B cell (primary cell): Measurements from ENCODE around the gene HOATZ. TPM values are rescaled to one million over a fixed set of nuclear protein-coding genes. Genes with fewer than 3 reads are reported as not detected.

Experiments used
- ATAC-seq: fragments of 200-7000 bp; cut with Tn5 transposase; one replicate; pipeline ENCODE4 v1.10.0; 2021; ENCODE audit warnings: low read depth, mild to moderate bottlenecking, moderate number of reproducible peaks, moderate library complexity
- CTCF ChIA-PET: fragments of 350-600 bp; sonication (Branson Sonifier 250); formaldehyde crosslinking; loops from one replicate; lab custom pipeline; 2021; ENCODE audit warnings: antibody characterized with exemption, inconsistent platforms; lab: Charles Lee
- POLR2A ChIA-PET: fragments of 350-600 bp; sonication (Branson Sonifier 250); formaldehyde crosslinking; loops from one replicate; lab custom pipeline; 2021; ENCODE audit warnings: antibody characterized with exemption; lab: Charles Lee
- DNase-seq: peaks from one replicate; pipeline ENCODE4 v3.0.0; 2013
- H2AFZ ChIP-seq: 2 replicates; pipeline ENCODE4 v1.6.1; 2012; ENCODE audit warnings: mild to moderate bottlenecking, low read depth, low read length; ENCODE audit not compliant: insufficient read depth, poor library complexity, severe bottlenecking
- H3K27ac ChIP-seq, 2 donors: 1 replicate in 1 of 2; 2 replicates in 1 of 2; pipeline ENCODE4 v1.5.1; 2012 to 2013; ENCODE audit warnings: low read length in 2 of 2, mild to moderate bottlenecking in 2 of 2, moderate library complexity in 1 of 2
- H3K27me3 ChIP-seq, 4 experiments: fragments of 200-600 bp in 1 of 4; sonication (generic) in 1 of 4; replicated peaks in 1 of 4; 1 replicate in 2 of 4; 2 replicates in 2 of 4; pipeline versions ENCODE4 v1.6.1 to v1.7.0; 2013 to 2016; ENCODE audit warnings: low read length in 3 of 4, mild to moderate bottlenecking in 2 of 4, mixed read lengths in 1 of 4, moderate library complexity in 1 of 4; ENCODE audit not compliant: insufficient read depth in 4 of 4, control insufficient read depth in 3 of 4; ENCODE audit errors: control extremely low read depth in 1 of 4
- H3K36me3 ChIP-seq, 2 experiments: replicated peaks in 1 of 2; 1 replicate in 1 of 2; 2 replicates in 1 of 2; pipeline versions ENCODE4 v1.6.1 to v1.7.1; 2013; ENCODE audit warnings: low read length in 1 of 2; ENCODE audit not compliant: insufficient read depth in 2 of 2, control insufficient read depth in 1 of 2; ENCODE audit errors: control extremely low read depth in 1 of 2, extremely low read depth in 1 of 2
- H3K4me1 ChIP-seq, 2 donors: fragments of 200-600 bp in 1 of 2; sonication (generic) in 1 of 2; 1 replicate in 1 of 2; 2 replicates in 1 of 2; pipeline versions ENCODE4 v1.5.1 to v1.6.1; 2013 to 2017; ENCODE audit warnings: low read length in 2 of 2; ENCODE audit not compliant: control insufficient read depth in 2 of 2, insufficient read depth in 2 of 2
- H3K4me2 ChIP-seq: replicated peaks from 2 replicates; pipeline ENCODE3; 2012; ENCODE audit warnings: mild to moderate bottlenecking, low read depth, low read length; ENCODE audit not compliant: poor library complexity, severe bottlenecking
- H3K4me3 ChIP-seq, 5 experiments: fragments of 200-600 bp in 1 of 5; sonication (generic) in 1 of 5; 1 replicate in 3 of 5; 2 replicates in 2 of 5; pipeline versions ENCODE4 v1.5.1 to v1.7.0; 2011 to 2016; ENCODE audit warnings: low read length in 4 of 5, mild to moderate bottlenecking in 4 of 5, low read depth in 2 of 5, control low read depth in 1 of 5, moderate library complexity in 1 of 5; ENCODE audit not compliant: insufficient read depth in 1 of 5; ENCODE audit errors: control extremely low read depth in 1 of 5, extremely low read depth in 1 of 5
- H3K79me2 ChIP-seq: fragments of 200-600 bp; sonication (generic); one replicate; pipeline ENCODE4 v1.6.0; 2016; ENCODE audit warnings: low read length; ENCODE audit not compliant: control insufficient read depth, insufficient read depth
- H3K9ac ChIP-seq: fragments of 200-600 bp; sonication (generic); 2 replicates; pipeline ENCODE4 v1.6.1; 2017; ENCODE audit warnings: mild to moderate bottlenecking, low read length, moderate library complexity
- H3K9me3 ChIP-seq, 3 donors: one replicate each; pipeline versions ENCODE4 v1.6.1 to v1.7.1; 2013; ENCODE audit warnings: low read length in 2 of 3; ENCODE audit not compliant: control insufficient read depth in 2 of 3, insufficient read depth in 1 of 3; ENCODE audit errors: control extremely low read depth in 1 of 3
- H4K20me1 ChIP-seq: 2 replicates; pipeline ENCODE4 v1.6.0; 2012; ENCODE audit warnings: mild to moderate bottlenecking, low read length; ENCODE audit not compliant: insufficient read depth, control insufficient read depth, poor library complexity, severe bottlenecking
- H3K27ac Mint-ChIP-seq: one replicate; pipeline ENCODE4 v1.8.0; 2021; ENCODE audit warnings: mixed read lengths
- H3K27me3 Mint-ChIP-seq: one replicate; pipeline ENCODE4 v1.8.0; 2021; ENCODE audit warnings: mixed read lengths
- H3K4me1 Mint-ChIP-seq: one replicate; pipeline ENCODE4 v1.8.0; 2021; ENCODE audit warnings: mixed read lengths
- H3K4me3 Mint-ChIP-seq: one replicate; pipeline ENCODE4 v1.8.0; 2021; ENCODE audit warnings: mixed read lengths
- H3K9me3 Mint-ChIP-seq: one replicate; pipeline ENCODE4 v1.8.0; 2022; ENCODE audit warnings: mixed read lengths; ENCODE audit not compliant: insufficient read depth
- CTCF ChIP-seq: fragments of 200-600 bp; IDR thresholded peaks from one replicate; pipeline ENCODE4 v1.8.0; 2022; ENCODE audit warnings: antibody characterized with exemption, mild to moderate bottlenecking
- EZH2 ChIP-seq: IDR thresholded peaks from 2 replicates; pipeline ENCODE4 v1.6.1; 2012; ENCODE audit warnings: borderline replicate concordance, low read depth, mild to moderate bottlenecking, moderate library complexity, low read length; ENCODE audit not compliant: insufficient read depth, poor library complexity, severe bottlenecking
- WGBS: methylation state at CpG from one replicate; pipeline ENCODE4 v1.1.5; 2013; ENCODE audit warnings: missing lambda C conversion rate; ENCODE audit not compliant: insufficient coverage; 5-methylcytosine and 5-hydroxymethylcytosine counted together
- intact Hi-C: fragments of 100-400 bp; cut with micrococcal nuclease; formaldehyde crosslinking; loops from one replicate; pipeline ENCODE4 v1.10.0; 2022
- polyA plus RNA-seq: library from polyadenylated mRNA; depleted of rRNA; stranded (reverse); fragments of >200 nt; gene quantifications from 2 replicates; pipeline ENCODE4 v1.2.3, GENCODE V29; 2012
- total RNA-seq, 2 donors: library from RNA; stranded (reverse); fragments of 120-200 nt in 1 of 2; gene quantifications; 1 replicate in 1 of 2; 2 replicates in 1 of 2; pipeline versions ENCODE4 v1.2.3 to v1.2.4, GENCODE V29; 2013 to 2022

HOATZ gene
- total and polyA plus RNA-seq, 2 donors (not counting 1 experiment from before 2014, with no cell fraction given), result not detected

- Histone ChIP-seq H3K9ac (no peak overlapping the region), H3K4me1 (no peaks in the 10 kb centered on the region), H3K9me3 (no peaks in the 10 kb centered on the region), H3K36me3 (no peaks in the 10 kb centered on the region), H3K79me2 (no peaks in the 10 kb centered on the region), H3K27ac (no peak overlapping the region), H2AFZ (no peak overlapping the region), H3K4me3 (no peak overlapping the region), H3K4me2 (no peak overlapping the region), H3K27me3 (peaks cover 0 to 3% (median 0%) of the 10 kb centered on the region in 4 experiments), H4K20me1 (no peaks in the 10 kb centered on the region)
- POLR2A ChIA-PET, result no interaction called here
- Mint-ChIP-seq H3K9me3 (no peaks in the 10 kb centered on the region), H3K4me1 (no peaks in the 10 kb centered on the region), H3K4me3 (no peak overlapping the region), H3K27me3 (peaks cover 21% of the 10 kb centered on the region), H3K27ac (no peak overlapping the region)
- CTCF ChIA-PET, result no interaction called here
- TF ChIP-seq EZH2 (no peak), CTCF (no peak)
- intact Hi-C loops, result no loop called here
- DNase-seq (no peak), ATAC-seq (no peak)
Observed at GRCh38 chr11:111466615-111467014, 48.0 kb upstream of the HOATZ start.

GRCh38 chr11:111469200-111469599 is 45.4 kb upstream of the HOATZ start:
- H3K4me3 Mint-ChIP-seq, result no peak overlapping the region
- ATAC-seq (no peak), DNase-seq (no peak)
- H3K9me3 Mint-ChIP-seq, result no peaks in the 10 kb centered on the region
- Histone ChIP-seq H3K79me2 (no peaks in the 10 kb centered on the region), H2AFZ (no peak overlapping the region), H3K36me3 (no peaks in the 10 kb centered on the region), H3K4me3 (no peak overlapping the region), H3K27me3 (peaks cover 0 to under 1% (median 0%) of the 10 kb centered on the region in 4 experiments), H4K20me1 (no peaks in the 10 kb centered on the region), H3K9ac (no peak overlapping the region), H3K27ac (no peak overlapping the region), H3K9me3 (peaks cover 0 to under 1% (median 0%) of the 10 kb centered on the region in 3 donors), H3K4me1 (no peaks in the 10 kb centered on the region), H3K4me2 (no peak overlapping the region)
- CTCF ChIA-PET, result no interaction called here
- no peaks in the 10 kb centered on the region for H3K4me1 Mint-ChIP-seq
- POLR2A ChIA-PET, result no interaction called here
- peaks cover 18% of the 10 kb centered on the region for H3K27me3 Mint-ChIP-seq
- no peak overlapping the region for H3K27ac Mint-ChIP-seq
- intact Hi-C loops, result no loop called here
- 49% methylated on average over 4 of the region's 4 CpGs for whole genome bisulfite sequencing
- no peak for TF ChIP-seq CTCF
- no peak for TF ChIP-seq EZH2
